Stomach (tissue), 4 donors: ENCODE data around the gene PITRM1.

Experiments
- CTCF ChIP-seq, 7 experiments: fragments of 450-650 bp in 4 of 7; fragments of 200-600 bp in 3 of 7; sonication (generic) in 3 of 7; IDR thresholded peaks; one replicate each; pipeline ENCODE4 v1.5.1; 2016 to 2019; ENCODE audit warnings: antibody characterized with exemption in 7 of 7, control low read depth in 2 of 7, mild to moderate bottlenecking in 1 of 7
- EP300 ChIP-seq: sonication (generic); formaldehyde crosslinking; IDR thresholded peaks from one replicate; pipeline ENCODE4 v1.6.1; 2017; ENCODE audit warnings: antibody characterized with exemption
- POLR2A ChIP-seq, 4 donors: fragments of 450-650 bp; IDR thresholded peaks; one replicate each; pipeline ENCODE4 v1.6.1; 2016; ENCODE audit warnings: antibody characterized with exemption in 4 of 4, control low read depth in 2 of 4, mild to moderate bottlenecking in 1 of 4, moderate library complexity in 1 of 4

GRCh38 chr10:3122034-3122433, 50.5 kb downstream of the PITRM1 start:
- TF ChIP-seq CTCF (IDR thresholded peaks at IDR 0.05): no peak
- no peak for TF ChIP-seq EP300
- no peak for TF ChIP-seq POLR2A (IDR thresholded peaks at IDR 0.05)
